Heart left ventricle (tissue), 13 donors: ENCODE data around the gene ENTR1.

Experiments used
- CTCF ChIP-seq, 12 donors: fragments of 200-600 bp; sonication (generic) in 4 of 12; IDR thresholded peaks; one replicate each; pipeline versions ENCODE4 v1.5.0 to v1.8.0; 2018 to 2022; ENCODE audit warnings: antibody characterized with exemption in 12 of 12, mild to moderate bottlenecking in 5 of 12
- POLR2A ChIP-seq, 2 donors: fragments of 450-650 bp; IDR thresholded peaks; one replicate each; pipeline ENCODE4 v1.6.1; 2017; ENCODE audit warnings: antibody characterized with exemption in 2 of 2, mild to moderate bottlenecking in 2 of 2, moderate library complexity in 2 of 2
- donor health status: ischemic (EF 13 %, LVEDD 7.1; RV severe dilation, severe dysfunction).
- donor health status: DM: no; HTN: yes; CAD: no.
- donor health status: DM: no; HTN: no; CAD: no.
- donor health status: ischemic (EF 25% LVEDD 6.9; RV normal size, moderate dysfunction).
- donor health status: ischemic (EF 25% LVEDD 5.7; RV mildly dilated, moderate dysfunction).
- donor health status: ischemic (EF 35%, LVEDD 5.7; RV mildly dilated, moderate dysfunction).
- donor health status: nonischemic (EF 11% LVEDD 7.7; RV severe dilation, severe dysfunction).
- donor health status: DM: yes; HTN: yes; CAD: no.
- donor health status: PGD.
- donor health status: ischemic (EF 29% LVEDD 5.4; RV normal size, mild dysfunction).
- donor health status: nonischemic (EF 23%, LVEDD 6.1; RV moderate dilation, normal function).

- TF ChIP-seq CTCF (IDR thresholded peaks at IDR 0.05): no peak
- no peak for TF ChIP-seq POLR2A (IDR thresholded peaks at IDR 0.05)
Observed at GRCh38 chr9:136433849-136434579, 23.6 kb upstream of the ENTR1 start.
